ENCODE measurements around the gene ZNF287.

GRCh38 chr17:16521070-16521727, 47.8 kb downstream of the ZNF287 start:
- TF ChIP-seq CTCF (IDR thresholded peaks at IDR 0.05) (peak; percentile 92), ZFX (IDR thresholded peaks at IDR 0.05; ENCODE audit: borderline replicate concordance) (no peak)
